Cardiac fibroblast (primary cell): ENCODE results near the gene SRPK3.

Source experiments
- DNase-seq, 2 donors: peaks; one replicate each; pipeline versions ENCODE4 v3.0.0 to v3.0.0-alpha.2; 2010; ENCODE audit warnings: low read depth in 2 of 2
- H3K4me3 ChIP-seq, 2 donors: replicated peaks in 1 of 2; 1 replicate in 1 of 2; 2 replicates in 1 of 2; pipeline ENCODE4 v1.5.1; 2011; ENCODE audit warnings: low read depth in 2 of 2, low read length in 2 of 2, mild to moderate bottlenecking in 2 of 2, moderate library complexity in 1 of 2
- TF ChIP-seq, protein P1 (sequence below): IDR thresholded peaks from one replicate; pipeline ENCODE4 v1.5.1; 2011; ENCODE audit warnings: low read depth, mild to moderate bottlenecking, low read length, inconsistent platforms

Gene SRPK3

GRCh38 chrX:153819384-153820040, 38.7 kb downstream of the SRPK3 start:
- DNase-seq = no peak
- TF ChIP-seq, protein P1, sequence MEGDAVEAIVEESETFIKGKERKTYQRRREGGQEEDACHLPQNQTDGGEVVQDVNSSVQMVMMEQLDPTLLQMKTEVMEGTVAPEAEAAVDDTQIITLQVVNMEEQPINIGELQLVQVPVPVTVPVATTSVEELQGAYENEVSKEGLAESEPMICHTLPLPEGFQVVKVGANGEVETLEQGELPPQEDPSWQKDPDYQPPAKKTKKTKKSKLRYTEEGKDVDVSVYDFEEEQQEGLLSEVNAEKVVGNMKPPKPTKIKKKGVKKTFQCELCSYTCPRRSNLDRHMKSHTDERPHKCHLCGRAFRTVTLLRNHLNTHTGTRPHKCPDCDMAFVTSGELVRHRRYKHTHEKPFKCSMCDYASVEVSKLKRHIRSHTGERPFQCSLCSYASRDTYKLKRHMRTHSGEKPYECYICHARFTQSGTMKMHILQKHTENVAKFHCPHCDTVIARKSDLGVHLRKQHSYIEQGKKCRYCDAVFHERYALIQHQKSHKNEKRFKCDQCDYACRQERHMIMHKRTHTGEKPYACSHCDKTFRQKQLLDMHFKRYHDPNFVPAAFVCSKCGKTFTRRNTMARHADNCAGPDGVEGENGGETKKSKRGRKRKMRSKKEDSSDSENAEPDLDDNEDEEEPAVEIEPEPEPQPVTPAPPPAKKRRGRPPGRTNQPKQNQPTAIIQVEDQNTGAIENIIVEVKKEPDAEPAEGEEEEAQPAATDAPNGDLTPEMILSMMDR = no peak
- H3K4me3 ChIP-seq = peak overlapping the region; percentile 26 to 28

DNA sequence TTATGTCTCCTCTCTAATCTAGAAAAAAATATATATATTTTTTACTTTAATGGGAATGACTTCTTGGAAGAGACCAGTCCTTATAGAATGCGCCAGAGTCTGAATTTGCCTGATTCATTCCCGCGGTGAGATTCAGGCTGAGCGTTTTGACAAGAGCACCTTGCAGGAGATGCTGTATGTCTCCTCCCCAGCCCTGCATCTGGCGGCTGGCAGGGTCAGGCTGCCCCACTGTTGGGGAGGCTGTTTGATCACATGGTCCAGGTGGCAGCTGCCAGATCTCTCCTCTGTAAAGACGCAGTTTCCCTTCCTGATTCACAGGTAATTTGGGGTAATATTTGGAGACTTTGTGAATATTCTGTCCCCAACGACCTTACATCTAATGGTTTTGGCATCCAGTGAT, 39.8 kb downstream of the SRPK3 start:
- no peak overlapping the region for H3K4me3 ChIP-seq
- TF ChIP-seq, protein P1 = no peak

DNA sequence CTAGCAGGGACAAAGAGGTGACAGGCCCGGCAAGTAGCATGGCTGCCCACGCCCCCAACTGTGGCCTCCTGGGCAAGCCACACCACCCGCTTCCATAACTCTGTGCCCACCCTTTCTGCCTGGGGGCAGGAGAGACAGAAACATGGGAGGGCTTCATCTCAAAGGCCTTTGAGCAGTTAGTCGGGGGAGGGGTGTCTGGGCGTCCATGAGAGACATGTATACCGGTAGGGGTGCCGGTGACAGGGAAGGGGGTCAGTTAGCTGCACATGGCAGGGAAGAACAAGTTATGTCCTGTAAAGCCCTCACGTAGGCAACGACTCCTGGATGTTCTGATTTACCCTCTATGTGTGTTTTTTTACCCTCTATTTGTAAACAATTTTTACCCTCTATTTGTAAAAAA, 40.2 kb downstream of the SRPK3 start:
- TF ChIP-seq, protein P1 = no peak
- no peak for DNase-seq
- no peak overlapping the region for H3K4me3 ChIP-seq

More for the DNA sequence above, 39.8 kb downstream of the SRPK3 start:
- DNase-seq = no peak

GRCh38 chrX:153824348-153824747, 43.5 kb downstream of the SRPK3 start:
- no peak for DNase-seq
- H3K4me3 ChIP-seq = no peak overlapping the region
- TF ChIP-seq, protein P1 = no peak

DNA sequence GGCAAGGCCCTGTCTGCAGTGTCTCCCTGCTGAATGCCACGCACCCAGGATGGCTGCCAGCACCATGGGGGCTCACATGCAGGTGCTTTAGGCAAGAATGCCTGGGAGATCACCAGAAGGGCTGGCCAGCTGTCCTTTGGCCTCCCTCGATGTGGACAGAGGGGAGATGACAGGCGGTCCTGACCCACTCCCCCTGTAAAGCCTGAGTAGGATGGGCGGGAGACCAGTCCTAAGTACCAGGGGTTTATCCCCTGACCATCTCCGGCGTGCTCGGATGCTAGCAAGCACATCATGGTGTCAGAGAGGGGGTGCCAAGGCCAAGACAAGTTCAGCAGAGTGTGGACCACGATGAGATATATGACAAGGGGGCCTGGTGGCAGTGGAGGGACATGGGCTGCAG, 44.2 kb downstream of the SRPK3 start:
- no peak for DNase-seq
- no peak overlapping the region for H3K4me3 ChIP-seq
- TF ChIP-seq, protein P1 = no peak

GRCh38 chrX:153827016-153827415, 46.2 kb downstream of the SRPK3 start:
- no peak overlapping the region for H3K4me3 ChIP-seq
- DNase-seq = no peak
- TF ChIP-seq, protein P1 = no peak

GRCh38 chrX:153827903-153828302, 47.1 kb downstream of the SRPK3 start:
- TF ChIP-seq, protein P1 = no peak
- H3K4me3 ChIP-seq = no peak overlapping the region
- no peak for DNase-seq
